Gastrocnemius medialis (tissue), 4 donors: ENCODE data around the gene ELK4.

ENCODE experiments used
- CTCF ChIP-seq, 5 experiments: fragments of 450-650 bp in 3 of 5; fragments of 200-600 bp in 2 of 5; sonication (generic) in 2 of 5; IDR thresholded peaks in 4 of 5; conservative IDR thresholded peaks in 1 of 5; 1 replicate in 4 of 5; 2 replicates in 1 of 5; pipeline ENCODE4 v1.5.1; 2016 to 2019; ENCODE audit warnings: antibody characterized with exemption in 5 of 5, mild to moderate bottlenecking in 3 of 5, moderate library complexity in 3 of 5
- POLR2A ChIP-seq, 2 donors: fragments of 450-650 bp; IDR thresholded peaks; one replicate each; pipeline ENCODE4 v1.6.1; 2017; ENCODE audit warnings: antibody characterized with exemption in 2 of 2, mild to moderate bottlenecking in 2 of 2, moderate library complexity in 2 of 2

DNA sequence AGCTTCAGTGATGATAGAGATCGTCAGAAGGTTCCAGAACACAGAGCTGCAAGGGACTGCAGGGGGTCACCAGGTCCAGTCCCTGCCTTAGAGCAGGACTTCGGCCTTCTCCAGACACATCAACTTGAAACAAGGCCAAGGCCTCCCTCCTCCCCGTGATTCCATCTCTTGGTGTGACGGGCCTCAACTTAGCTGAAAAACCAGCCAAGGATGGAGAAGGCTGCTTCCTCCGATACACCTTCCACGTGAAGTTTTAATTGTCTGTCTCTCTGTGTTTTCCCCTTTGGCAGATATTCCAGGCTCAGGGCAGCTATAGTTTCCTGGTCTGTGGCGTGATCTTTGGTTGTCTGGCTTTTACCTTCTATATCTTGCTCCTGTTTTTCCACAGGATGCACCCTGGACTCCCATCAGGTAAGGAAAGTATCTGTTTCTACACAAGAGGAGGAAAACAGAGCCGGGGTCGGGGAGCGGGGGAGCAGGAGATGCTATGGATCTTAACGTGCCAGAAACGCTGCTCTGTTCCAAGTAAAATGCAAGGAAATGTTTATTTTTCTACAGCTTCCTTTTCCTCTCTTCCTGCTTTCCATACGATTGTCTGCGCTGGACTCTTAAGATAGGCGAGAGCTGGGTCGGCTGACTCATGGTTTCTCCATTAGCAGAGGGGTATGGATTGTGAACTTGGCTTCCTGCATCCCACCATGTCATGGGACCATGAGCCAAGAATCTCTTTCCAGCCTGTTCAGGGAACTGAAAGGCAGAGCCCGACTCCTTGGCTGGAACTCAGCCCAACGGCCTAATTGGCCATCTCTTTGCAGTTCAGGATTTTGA, 32.8 kb downstream of the ELK4 start:
- TF ChIP-seq CTCF (IDR thresholded peaks at IDR 0.05 in 4 of 5, conservative IDR thresholded peaks at IDR 0.05 in 1 of 5) = no peak
- no peak for TF ChIP-seq POLR2A (IDR thresholded peaks at IDR 0.05)
